Measurements from ENCODE around the gene ARHGAP10.

The ARHGAP10 gene

DNA sequence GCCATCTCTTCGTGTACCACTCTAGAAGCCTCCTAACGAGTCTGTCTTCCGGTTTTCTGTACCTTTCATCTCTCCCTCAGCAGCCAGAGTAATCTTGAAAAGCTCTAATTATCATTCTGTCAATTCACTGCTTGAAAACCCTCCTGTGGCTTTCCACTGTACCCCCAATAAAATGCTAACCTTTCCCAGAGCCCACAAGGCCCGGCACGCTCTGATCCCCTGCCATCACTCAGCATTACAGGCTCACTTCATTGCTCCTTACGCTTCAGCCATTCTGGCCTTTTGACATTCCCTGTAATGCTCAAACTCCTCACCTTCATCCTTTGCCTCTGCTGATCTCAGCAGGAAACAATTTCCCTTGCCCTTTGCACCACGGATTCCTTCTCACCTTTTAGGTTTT lies 112.9 kb downstream of the ARHGAP10 start:
- no peak for DNase-seq (ENCODE audit: low read depth in 2 of 2, low spot score in 1 of 2)

DNA sequence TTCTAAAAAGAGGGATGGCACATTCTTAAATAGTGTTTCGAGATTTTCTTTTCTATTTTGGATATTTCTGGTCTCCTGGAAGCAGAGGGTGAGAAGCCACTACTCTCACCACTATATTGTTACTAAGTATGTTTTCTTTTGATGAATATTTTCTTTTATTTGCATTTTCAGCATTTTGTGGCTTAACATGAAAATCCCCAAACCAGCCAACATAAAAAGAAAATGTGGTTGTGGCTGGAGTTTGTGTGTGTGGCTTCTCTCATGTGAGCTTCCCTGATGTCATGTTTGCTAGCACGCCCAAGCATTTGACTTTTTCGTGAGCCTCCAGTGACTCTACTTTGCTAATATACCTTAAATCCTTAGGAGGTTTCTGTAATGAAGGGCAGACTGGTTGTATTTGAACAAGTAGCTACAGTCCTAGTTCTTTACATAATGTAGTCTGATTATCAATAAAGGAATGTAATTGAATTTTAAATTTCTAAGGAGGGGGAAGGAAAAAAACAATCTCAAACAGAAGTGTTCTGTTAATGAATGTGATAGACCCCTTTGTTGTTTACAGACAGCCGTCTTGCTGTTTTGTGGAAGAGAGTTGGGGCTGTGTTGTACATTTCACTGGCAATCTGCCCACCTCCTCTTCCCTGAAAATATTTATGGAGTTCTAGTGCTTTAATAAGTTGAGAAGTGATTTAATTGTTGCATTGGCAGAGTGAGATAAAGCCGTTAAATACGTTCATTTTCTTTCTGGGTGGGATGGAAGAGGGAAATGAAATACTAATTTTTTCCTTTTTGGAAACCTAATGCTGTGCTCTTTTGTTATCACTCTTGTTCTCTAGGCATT lies 114.6 kb downstream of the ARHGAP10 start:
- DNase-seq (ENCODE audit: low read depth in 2 of 2, low spot score in 1 of 2): no peak

DNA sequence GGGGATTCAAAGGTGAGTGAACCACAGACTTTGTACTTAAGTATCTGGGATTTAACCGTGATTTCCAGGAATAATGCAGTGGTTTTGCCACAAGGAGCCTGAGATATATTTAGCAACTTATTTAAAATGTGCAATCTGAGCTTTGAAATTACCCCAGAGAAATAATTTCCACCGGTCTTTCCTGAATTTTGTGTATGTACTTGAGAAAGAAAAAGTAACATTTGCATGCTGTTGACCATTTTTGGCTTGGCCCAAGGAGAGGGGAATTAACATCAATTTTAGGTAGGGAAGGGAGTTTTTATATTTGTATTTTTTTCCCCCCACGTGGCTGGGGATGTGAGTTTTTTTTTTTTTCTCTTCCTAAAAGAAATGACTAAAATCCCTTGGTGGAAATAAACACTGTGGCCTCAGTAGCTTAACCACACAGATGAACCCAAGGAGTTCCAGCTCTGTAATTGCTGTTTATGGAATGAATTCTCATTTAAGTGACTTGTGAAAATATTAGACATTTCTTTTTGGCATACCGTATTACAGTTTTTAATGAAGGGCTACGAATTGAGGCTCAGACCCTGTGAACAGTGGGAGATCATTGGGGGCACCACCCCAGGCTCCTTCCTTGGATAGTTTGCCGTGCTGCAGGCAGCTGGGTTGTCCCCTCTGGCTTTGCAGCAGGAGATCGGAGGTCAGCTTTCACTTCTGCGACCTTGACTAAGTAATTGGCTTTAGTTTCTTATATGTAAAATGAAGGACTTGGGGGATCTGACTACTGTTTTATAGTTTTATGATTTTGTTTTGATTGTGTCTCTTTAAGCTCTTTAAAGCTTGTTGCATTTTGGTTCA lies 116.1 kb downstream of the ARHGAP10 start:
- no peak for DNase-seq (ENCODE audit: low read depth in 2 of 2, low spot score in 1 of 2)

DNA sequence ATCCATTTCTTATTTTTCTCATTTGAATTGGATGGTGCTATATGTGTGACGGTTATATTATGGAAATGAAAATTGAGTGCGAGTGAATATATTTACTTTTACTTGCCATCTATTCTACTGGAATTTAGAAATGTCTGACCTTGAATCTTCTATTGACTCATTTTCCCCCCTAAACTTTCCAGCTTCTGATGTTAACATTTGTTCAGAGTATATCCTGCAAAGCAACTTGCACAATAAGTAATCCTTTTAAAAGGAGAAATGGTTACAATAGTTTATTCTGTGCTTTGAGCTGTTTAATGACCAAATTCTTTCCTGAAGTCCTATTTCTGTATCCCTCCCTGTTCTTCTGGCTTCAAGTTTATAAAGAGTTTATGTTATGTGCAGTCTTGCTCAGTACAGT lies 116.7 kb downstream of the ARHGAP10 start:
- DNase-seq (ENCODE audit: low read depth in 2 of 2, low spot score in 1 of 2): no peak

DNA sequence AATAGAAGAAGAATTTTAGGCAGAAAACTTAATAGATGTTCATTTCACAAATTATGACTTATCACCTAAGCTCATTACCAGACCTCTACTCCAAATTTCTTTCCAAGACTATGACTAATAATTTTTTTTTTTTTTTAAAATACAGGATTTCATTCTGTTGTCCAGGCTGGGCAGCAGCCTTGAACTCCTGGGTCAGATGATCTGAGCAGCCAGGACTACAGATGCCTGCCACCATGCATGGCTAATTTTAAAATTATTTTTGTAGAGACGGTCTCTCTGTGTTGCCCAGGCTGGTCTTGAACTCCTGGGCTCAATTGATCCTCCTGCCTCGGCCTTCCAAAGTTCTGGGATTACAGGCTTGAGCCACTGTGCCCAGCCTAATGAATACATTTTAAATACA lies 119.2 kb downstream of the ARHGAP10 start:
- no peak for DNase-seq (ENCODE audit: low read depth in 2 of 2, low spot score in 1 of 2)

DNA sequence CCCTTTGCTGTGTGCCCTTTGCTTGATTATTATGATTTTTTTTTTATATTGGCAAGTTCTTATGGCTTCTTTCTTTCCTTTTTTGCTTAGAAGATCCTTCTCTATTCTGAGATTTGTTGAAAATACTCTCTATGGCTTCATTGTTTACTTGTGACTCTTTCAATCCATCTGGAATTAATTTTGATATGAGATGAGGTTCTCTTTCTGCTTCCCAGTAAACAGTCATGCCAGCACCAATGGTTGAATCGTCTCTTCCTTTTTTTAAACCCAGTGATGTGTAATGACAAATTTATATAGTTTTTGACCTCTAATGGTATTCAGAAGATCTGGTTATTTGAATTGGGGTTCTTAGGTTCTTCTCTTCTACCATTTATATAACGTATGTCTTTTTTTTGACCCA lies 121.8 kb downstream of the ARHGAP10 start:
- no peak for DNase-seq (ENCODE audit: low read depth in 2 of 2, low spot score in 1 of 2)

DNA sequence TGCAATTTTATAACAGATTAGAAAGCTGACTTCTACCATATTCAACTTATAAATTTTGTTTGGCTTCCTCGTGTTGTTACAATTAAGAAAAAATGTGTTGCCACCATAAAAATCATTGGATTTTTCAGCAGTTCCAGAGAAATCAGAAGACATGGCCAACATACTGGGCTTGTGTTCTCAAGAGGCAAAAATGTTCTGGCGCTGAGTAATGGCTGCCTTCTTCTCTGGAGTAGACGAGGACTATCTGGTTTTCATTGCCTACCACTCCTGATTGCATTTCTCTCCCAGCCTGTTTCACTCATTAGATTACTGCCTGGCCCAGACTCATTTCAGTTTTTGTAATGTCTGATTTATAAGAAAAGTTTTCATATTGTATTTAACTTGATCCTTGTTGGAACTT lies 122.3 kb downstream of the ARHGAP10 start:
- no peak for DNase-seq (ENCODE audit: low read depth in 2 of 2, low spot score in 1 of 2)

DNA sequence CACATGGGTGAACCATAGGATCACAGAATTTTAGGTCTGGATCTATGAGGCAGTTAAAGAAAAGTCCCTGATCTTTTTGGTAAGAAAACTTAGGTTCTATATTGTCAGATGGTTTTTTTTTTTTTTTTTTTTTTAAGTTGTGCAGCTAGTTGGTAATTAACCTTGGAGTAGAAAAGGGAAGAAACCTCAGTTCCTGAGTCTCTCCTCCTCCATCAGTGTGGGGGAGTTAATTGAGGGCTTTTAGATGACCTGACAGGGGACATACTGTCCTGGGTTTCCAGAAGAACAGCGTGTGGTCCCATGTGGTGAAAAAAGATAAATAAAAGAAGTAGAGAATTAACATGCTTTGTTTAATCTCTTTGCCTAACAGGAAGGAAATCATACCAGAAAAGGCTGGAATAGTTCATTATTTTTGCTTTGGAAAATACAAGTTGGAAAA lies 123.7 kb downstream of the ARHGAP10 start:
- no peak for DNase-seq (ENCODE audit: low read depth in 2 of 2, low spot score in 1 of 2)

DNA sequence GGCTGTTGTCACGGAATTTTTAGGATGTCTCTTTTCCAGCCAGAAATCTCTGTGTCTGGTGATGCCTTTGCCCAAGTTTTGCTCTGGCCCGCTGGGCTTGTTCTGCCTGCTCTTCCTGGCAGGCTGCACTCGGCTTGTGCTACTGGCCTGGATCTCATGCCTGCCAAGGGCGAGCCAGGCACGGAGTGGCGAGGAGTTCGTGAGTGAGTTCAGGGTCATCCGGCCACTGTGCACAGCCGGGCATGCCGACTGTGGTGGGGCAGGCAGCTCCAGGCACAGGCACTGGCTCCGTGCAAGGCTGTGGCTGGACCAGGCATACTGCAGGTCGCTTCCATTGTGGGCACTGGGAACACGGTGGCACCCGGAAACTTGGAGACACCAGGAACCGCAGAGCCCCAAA lies 129.1 kb downstream of the ARHGAP10 start:
- no peak for DNase-seq (ENCODE audit: low read depth in 2 of 2, low spot score in 1 of 2)

DNA sequence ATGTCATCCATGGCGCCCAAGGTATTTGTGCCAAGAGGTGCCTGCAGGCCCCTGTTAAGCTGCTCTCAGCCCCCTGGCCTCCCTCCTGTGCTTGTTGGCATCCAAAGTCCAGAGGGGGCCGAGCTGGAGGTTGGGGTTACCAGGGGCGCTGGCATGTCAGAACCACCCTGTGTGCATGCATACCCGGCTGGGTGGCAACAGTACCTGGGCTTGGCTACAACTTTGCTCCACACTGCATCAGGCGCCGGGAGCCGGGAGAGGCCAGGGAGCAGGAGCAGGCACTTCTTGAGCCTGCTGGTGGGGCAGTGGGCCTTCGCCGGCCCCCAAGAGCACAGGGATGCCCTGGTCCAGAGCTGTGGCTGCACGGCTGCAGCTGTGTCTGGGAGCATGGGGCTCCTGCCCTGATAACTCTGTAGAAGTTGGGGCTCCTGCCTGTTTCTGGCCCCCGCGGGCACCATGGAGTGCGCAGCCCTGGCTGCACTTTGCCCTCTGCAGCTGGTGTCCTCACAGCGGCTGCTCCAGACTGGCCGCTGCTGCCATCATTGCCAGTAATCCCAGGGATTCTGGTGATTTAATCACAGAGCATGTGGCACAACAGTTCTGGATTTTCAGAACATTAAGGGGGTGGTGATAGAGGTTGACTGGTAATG lies 130.3 kb downstream of the ARHGAP10 start:
- no peak for DNase-seq (ENCODE audit: low read depth in 2 of 2, low spot score in 1 of 2)

DNA sequence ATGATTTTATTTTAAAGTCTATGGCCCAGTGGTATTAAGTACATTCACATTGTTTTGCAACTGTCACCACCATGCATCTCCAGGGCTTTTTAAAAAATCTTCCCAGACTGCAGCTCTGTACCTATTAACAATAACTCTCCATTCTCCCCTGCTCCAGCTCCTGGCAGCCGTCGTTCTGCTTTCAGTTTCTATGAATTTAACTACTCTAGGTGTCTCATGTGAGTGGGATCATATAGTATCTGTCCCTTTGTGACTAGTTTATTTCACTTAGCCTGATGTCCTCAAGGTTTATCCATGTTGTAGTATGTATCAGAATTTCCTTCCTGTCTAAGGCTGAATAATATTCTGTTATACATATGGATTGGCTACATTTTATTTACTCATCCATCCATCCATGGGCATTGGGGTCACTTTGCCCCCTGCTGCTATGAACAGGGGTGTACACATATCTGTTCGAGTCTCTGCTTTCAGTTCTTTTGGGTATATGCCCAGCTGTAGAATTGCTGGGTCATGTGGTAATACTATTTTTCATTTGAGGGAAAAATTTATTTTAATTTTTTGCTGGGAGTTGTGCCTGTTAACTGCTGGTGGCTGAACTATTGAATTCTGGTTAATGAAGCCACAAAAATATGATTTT lies 131.3 kb downstream of the ARHGAP10 start:
- no peak for DNase-seq (ENCODE audit: low read depth in 2 of 2, low spot score in 1 of 2)

DNA sequence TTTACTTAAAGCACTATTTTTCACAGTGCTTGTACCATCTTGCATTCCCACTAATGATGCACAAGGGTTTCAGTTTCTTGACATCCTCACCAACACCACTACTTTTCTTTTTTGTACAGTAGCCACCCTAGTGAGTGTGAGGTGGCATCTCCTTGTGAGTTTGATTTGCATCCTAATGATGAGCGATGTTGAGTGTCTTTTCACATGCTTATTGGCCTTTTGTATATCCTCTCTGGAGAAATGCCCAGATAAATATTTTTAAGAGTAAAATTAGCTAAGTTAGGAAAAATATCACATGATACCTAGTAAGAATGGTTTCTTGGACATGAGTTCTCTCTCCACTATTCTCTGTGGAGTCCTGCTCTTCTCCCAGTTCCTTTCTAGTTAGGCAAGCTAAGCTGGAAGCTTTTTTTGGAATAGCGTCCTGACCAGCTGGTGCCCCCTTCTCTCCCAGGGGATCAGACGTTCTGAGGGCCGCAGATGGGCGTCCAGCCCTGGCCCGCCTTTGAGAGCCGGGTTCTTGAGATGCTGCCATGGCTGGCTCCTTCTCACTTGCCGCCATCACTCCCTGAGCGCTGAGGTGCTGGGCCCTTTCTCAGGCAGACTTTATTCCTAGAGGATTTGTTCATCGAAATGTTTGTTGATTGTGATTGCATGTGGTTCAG lies 132.1 kb downstream of the ARHGAP10 start:
- no peak for DNase-seq (ENCODE audit: low read depth in 2 of 2, low spot score in 1 of 2)

DNA sequence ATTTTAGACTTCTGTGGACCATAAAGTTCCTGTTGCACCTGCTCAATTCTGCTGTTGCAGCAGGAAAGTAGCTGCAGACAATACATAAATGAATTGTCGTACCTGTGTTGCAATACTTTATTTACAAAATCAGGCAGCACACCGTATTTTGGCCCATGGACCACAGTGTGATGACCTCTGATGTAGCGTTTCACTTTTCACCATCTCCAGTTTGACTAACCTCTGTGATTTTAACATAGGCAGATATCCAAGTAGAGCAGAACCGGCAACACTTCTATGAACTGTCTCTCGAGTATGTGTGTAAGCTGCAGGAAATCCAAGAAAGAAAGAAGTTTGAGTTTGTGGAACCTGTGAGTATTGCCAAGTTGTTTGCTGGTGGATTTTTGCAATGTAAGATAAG lies 132.7 kb downstream of the ARHGAP10 start:
- no peak for DNase-seq (ENCODE audit: low read depth in 2 of 2, low spot score in 1 of 2)

DNA sequence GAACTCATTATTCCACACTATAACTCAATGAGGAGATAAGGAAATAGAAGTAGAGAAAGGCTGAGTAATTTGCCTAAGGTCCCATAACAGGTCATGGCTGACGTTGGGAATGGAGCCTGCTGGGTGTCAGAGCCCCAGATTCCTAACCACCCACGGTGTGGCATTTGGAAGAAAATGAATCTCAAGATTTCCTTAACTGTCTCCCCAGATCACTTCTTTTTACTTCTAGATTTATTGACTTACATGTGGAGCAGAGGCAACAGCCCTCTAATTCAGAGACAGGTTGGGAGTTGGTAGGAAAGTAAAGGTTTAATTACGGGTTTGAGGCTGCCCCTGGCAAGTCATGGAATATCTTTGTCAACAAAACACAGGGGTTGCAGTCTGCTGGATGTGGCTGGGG lies 134.0 kb downstream of the ARHGAP10 start:
- DNase-seq (ENCODE audit: low read depth in 2 of 2, low spot score in 1 of 2): no peak

DNA sequence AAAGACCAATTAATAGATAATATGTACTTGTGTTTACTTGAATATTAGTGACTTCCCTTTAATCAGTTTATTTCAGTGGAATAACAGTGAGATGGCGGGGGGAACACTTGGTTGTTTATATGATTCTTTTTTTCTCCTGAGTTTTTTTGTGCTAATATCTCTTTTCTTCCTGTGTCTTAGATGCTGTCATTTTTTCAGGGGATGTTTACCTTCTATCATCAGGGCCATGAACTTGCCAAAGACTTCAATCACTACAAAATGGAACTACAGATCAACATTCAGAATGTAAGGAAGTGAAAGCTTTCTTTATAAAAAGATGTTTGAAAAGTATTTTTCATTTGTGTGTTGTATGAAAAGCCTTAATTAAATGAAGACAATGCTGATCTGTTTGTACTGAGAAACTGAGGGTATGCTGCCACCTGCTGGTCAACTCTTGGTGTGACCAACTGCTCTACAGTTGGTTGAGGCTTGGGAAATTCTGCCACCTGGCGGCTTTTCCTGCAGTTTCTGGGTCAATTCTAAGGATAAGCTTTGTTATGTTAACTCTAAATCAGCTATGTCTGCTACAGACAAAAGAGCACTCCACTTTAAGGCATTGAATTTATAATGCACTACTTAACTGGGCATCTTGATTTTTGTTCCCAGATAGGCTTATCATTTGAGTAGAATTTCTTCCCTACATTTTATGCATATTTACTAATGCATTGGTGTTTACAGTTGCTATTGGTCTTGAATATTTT lies 134.8 kb downstream of the ARHGAP10 start:
- DNase-seq (ENCODE audit: low read depth in 2 of 2, low spot score in 1 of 2): peak; percentile 82 to 90

DNA sequence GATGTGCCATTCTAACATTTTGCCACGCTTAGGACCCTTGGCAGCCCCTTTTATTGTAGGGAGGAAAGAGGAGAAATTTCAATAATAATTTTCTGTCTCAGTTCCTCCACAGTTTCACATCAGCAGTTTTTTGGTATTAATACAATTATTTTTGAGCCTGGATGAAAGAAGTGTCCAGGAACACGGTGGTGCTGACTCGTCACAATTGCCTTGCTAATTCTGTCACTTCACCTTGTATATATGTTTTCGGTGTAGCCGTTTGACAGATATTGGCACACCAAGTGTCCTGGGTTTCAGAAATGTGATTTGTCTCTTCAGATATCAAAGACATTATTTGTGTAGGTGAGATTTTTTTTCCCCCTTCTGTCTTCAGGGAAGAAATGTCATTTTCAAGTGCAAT lies 142.2 kb downstream of the ARHGAP10 start:
- DNase-seq (ENCODE audit: low read depth in 2 of 2, low spot score in 1 of 2): no peak

DNA sequence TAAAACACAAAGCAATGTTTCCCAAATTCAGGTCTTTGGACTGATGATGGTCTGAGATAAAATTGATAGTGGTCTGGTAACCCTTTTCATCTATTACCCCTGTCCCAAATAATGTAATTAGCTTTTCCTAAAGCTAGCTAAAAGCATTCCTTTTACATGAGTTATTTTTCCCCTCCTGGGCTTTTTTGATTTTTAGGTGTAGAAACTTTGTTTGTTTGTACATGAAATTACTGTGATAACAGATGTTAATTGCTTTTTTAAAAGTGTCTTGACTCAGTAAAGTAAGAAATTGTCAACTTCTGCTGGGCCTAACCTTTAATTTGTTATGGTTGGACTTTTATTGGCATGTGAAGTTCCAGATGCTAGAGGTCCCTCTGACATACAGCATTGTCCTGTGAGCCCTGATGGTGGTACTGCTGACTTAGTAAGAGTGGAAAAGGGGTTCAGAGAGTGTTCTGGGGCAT lies 145.5 kb downstream of the ARHGAP10 start:
- DNase-seq (ENCODE audit: low read depth in 2 of 2, low spot score in 1 of 2): no peak

DNA sequence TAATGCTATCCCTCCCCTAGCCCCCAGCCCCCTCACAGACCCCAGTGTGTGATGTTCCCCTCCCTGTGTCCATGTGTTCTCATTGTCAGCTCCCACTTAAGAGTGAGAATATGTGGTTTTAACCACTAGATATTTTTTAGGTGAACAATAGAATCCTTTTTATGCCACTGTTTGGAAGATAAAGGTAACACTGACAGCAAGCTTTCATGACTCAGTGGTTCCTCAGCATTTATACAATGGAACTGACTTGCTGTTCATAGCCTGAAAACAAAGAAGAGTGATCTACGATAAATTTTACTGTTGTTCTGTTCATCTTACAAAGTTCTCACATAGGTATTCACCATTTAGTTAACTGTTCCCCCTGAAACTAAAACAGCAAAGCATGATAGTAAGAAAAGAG lies 147.8 kb downstream of the ARHGAP10 start:
- DNase-seq (ENCODE audit: low read depth in 2 of 2, low spot score in 1 of 2): no peak

DNA sequence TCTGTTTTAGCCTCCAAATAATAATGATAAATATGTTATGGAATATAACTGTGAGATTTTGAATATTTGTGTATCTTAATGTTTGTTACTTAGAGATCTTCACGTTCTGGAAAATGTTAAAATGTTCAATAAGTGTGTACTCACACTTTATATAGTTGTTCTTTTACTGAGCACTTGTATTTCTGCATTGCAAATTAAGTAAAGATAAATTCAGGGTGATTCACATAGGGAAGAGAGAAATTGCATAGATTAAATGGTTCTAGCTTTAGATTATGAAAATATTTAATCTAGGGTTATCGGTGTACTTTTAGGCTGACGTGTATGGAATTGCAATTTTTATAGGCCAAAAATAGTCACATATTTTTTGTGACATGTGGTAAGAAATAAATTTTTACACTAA lies 148.6 kb downstream of the ARHGAP10 start:
- DNase-seq (ENCODE audit: low read depth in 2 of 2, low spot score in 1 of 2): no peak

DNA sequence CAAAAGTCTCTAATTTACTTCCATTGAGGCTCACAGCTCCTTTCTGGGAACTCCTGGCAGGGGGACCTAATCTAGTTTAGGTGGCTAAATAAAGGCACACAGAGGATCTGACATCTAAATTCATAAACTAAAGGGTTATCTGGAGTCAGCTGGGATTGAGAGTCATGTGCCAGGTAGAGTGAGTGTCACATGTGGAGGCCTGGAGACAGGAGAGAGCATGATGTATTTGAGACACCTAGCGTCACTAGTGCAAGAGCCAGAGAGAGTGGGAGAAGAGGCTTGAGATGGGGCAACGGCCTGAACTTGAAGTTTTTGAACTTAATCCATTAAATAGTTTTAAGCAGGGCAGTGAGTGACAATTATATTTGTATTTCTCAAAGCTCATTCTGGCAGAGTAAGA lies 152.6 kb downstream of the ARHGAP10 start:
- DNase-seq (ENCODE audit: low read depth in 2 of 2, low spot score in 1 of 2): no peak

All from stimulated activated CD8-positive, alpha-beta memory T cell treated with anti-CD3 and anti-CD28 coated beads, Interleukin-4, amount 100 ng/mL, for 1 hour (primary cell).